NCI-H2029 treated with DMSO at 0.1 percent for 48 hours (cell line): ENCODE results near the gene TXNRD3.
"Not testable (repeated sequence)": the region's sequence is repeated elsewhere in the genome, so short reads cannot be mapped to it uniquely, and the experiment has no call there.

Source experiments
- DNase-seq: peaks from one replicate; lab custom pipeline; 2025; lab: John Stamatoyannopoulos, UW

TXNRD3 gene

DNA sequence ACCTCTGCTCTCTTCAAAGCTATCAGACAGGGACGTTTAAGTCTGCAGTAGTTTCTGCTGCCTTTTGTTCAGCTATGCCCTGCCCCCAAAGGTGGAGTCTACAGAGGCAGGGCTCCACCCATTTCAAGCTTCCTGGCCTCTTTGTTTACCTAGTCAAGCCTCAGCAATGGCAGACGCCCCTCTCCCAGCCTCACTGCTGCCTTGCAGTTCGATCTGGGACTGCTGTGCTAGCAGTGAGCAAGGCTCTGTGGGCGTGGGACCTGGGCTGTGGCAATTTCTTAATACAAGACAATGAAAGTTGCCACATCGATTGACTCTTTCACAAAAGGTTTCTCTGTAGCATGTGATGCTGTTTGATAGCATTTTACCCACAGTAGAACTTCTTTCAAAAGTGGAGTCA is 63.4 kb downstream of the TXNRD3 start:
- not testable (repeated sequence) for DNase-seq

DNA sequence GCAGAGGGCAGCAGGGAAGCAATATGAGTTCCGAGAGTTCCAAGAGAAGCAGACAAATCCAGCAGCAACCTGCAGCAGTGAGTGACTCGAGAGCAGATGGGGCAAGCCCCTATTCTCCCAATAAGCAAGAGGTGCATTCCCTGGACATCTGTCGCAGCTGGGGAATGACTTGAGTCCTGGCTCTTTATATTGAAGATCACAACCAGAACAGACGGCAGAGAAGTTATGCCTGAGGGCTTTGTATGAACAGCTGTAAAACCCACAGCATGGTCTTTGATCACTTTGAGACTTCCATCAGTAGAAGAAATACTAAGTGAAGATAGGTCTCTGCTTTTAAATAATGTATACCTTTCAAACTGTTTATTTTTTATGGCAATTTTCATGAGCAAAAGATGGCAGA is 72.6 kb downstream of the TXNRD3 start:
- no peak for DNase-seq

DNA sequence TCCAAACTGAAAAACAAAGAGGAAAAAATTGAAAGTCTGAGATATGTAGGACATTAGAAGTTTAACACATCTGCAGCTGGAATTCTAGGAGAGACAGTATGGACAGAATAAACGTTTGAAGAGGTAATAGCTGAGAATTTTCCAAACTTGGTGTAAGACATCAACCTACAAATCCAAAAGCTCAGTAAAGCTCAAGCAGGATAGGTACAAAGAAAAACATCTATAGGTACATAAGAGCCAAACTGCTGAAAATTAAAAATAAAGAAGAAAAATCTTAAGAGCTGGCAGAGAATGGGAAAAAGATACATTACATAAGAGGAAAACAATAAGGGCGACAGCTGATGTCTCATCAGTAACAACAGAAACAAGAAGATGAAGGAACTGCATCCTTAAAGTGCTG is 73.4 kb downstream of the TXNRD3 start:
- DNase-seq = no peak

DNA sequence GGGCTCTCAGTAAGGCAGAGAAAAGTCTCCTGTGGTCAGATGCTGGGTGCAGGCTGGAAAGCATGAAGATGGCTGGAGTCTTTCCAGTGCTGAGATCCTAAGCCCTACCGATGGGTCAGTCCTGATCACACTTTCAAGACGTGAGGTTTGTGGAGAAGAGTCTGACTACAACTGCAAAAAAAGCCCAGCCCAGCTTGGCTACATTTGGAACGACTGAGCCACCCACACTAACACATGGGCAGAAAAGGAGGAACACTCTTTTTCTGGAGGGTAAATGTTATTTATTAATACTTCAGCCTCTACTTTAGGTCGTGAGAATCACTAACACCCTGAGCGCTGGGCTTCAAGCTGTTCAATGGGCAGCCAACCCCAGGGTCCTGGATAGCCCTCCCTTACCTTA is 74.2 kb downstream of the TXNRD3 start:
- no peak for DNase-seq

DNA sequence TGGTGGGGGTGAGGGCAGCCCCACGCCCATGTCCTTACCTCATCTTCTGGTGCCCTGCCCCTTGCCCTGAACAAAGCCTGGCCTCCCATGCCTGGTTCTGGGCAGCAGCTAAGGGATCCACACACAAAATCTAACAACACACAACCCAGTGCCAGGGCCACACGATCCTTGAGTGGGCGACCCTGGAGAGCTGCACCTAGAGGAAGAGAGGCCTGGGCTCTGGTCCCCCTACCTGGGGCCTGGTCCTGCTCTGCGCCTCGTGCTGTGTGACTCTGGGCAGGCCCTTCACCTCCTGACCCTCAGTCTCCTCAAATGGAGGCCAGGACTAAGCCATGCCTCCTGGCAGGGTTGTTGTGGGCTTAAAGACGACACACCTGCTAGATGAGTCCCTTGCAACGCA is 76.2 kb downstream of the TXNRD3 start:
- DNase-seq = no peak

DNA sequence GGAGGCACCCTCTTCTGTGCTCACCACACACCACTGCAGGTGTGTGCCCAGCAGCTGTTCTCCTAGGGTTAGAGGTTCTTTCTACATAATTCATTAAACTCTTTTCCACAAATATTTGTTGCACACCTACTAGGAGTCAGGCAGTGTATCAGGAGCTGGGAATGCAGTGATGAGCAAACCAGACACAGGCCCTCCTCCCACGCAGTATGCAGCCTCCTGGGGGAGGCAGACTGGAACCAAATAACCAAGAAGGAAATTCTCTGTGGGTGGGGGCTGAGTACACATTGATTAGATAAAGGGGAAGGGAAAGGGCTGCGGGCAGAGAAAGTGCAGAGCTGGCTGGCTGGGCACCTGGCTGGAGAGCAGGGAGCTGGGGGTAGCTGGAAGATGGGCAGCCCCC is 77.7 kb downstream of the TXNRD3 start:
- DNase-seq = no peak

DNA sequence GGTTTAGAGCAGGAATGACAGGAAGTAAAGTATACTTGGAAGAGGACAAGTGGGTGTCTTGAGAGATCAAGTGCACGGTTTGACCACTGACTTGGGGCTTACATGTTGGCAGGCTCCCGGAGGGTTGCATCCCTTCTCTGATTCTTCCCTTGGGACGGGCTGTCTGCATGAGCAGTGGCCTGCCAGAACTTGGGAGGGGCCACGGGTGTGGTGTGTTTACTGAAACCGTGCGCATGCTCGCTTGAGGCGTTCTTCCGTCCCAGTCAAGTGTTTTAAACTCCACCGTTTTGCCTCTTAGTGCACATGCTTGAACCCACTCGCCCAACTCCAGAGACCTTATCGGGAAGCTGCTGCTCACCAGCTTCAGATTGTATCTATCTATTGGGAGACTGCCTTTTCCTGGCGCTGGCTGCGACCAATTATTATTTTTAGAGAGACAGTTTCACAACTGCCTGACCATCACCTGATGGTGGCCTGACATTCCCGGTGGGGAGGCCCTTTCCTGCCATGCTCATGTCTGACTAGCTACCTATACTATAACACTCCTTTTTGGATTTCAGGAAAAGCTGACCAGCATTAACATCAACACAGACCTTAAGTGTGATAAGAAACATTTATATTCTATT is 81.3 kb downstream of the TXNRD3 start:
- DNase-seq = no peak

DNA sequence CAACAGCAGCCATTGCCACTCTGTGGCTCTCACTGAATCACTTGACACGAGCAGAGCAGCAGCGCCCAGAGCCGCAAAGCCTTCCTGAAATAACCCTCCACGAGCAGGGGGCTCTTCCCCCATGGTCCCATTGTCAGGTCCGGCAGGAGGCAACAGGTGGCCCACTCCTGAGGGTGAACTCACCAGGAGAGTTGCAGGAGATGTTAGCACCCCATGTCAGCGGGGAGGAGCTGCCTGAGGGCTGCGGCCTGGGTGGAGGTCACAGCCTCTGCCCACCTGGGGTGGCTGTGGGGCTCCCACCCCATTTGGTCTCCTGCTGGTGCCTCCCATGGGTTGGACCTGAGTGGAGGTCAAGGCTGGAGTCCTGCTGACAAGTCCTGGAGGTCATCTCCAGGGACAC is 83.8 kb downstream of the TXNRD3 start:
- no peak for DNase-seq

DNA sequence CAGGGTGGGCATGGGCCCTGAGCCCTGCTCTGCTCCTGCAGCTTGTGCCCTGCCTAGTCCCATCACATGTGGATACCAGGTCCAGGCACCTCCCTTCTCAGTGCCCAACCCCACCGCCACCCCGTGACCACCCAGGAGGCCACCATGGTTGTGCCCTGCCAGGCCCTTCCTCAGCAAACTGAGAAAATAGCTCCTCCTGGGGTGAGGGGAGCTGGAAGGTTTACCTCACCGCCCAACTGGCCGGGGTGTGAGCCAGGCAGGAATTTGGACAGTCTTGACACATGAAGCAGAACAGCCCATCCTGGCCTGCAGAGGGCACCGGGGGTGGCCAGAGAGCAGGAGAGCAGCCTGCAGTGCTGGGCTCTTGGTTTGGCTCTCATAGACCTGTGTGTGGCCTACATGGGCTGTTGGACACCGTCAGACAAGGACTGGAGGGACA is 84.8 kb downstream of the TXNRD3 start:
- DNase-seq = no peak

DNA sequence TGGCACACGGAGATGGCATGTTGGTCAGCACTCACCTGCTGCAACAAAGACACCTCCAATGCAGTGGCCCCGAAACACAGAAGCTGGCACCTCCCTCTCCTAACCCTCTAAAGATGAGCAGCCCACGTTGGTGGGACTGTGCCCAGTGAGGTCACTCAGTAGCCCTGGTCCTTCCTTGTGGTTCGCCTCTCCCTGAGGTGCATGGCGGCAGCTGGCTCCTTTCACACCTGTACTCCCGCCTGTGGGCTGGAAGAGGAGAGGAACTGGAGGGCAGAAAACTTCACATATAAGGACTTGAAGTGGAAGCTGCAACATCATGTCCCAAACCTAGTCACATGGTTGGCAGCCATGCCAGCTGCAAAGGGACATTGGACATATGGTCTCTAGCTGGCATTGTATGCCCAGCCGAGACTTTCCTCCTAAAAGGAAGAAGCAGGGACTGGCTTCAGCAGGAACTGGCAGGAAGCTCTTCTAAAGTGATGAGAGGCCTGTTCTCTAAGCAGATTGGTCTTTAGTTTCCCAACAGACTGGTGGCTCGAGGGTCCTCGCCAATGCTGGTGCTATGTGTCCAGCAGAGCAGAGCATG is 85.4 kb downstream of the TXNRD3 start:
- DNase-seq = no peak

DNA sequence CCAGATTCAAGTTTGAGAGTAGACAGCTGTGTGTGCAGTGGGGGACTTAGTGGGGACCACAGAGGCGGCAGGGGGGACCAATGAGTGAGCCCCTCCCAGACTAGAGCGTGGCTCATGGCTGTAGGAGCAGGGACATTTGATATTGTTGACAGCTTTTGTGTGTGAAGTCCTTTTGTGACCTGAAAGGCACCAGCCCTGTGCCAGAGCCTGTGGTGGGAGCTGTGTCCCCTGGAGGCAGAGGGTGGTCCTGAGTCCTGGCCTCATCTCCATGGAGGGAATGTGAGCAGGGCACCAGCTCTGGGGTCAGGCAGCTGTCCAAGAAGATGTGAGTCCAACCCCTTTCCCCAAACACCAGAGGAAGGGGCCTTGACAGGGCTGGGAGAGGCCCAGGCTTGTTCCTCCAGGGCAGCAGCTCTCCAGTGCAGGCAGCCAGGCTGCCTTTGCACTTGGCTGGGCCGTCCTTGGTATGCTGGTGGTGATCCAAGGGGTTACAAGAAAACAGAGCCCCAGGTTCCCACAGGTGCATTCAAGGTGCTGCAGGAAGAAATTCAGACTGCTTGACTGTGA is 86.1 kb downstream of the TXNRD3 start:
- DNase-seq = no peak

DNA sequence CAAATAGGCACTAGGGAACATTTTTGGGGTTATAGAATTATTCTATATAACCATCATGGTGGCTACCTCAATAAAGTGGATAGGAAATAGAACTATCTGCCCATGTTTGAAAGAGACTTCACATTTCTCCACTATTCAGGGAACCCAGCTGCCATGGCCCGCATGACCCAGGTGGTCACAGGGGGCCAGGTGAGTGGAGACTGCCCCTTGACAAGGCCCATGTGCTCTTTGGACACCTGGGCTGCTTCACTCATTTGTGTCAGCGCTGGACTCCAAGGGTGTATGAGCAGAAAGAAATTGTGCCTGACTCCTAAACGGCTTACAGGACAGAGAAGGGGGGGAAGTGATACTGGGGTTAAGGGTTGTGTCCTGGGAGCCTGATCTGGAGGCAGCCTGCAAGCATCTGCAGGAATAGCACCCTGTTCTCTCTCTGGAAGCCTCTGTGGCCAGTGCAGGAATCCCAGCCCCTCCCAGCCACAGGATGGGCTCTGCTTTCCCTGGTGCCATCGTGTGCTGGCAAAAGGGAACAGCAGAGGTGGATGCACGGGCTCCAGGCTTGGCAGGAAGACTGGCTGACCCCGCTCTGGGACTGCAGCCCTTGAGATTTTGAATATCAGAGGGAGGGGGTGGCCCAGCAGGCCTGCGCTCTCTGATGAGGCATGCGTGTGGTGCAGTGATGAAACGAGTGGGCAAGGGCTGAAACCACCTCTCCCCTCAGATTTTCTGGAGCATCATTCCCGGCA is 87.1 kb downstream of the TXNRD3 start:
- DNase-seq = no peak

DNA sequence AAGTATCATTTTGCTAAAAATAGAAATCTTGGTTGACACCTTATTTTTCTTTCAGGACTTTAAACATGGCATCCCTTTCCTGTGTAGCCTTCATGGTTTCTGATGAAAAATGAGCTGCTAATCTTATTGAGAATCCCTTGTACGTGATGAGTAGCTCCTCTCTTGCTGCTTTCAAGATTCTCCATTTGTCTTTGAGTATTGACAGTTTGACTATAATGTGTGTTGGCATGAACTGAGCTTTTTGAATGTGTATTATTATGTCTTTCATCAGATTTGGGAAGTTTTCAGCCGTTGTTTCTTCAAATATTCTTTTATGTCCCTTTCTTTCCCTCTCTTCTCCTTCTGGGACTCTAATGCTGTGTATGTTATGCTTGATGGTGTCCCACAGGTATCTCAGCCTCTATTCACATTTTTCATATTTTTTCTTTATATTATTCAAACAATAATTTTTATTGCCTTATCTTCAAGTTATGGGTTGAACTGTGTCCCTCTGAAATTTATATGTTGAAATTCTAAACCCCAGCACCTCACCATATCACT is 92.1 kb downstream of the TXNRD3 start:
- DNase-seq = no peak

DNA sequence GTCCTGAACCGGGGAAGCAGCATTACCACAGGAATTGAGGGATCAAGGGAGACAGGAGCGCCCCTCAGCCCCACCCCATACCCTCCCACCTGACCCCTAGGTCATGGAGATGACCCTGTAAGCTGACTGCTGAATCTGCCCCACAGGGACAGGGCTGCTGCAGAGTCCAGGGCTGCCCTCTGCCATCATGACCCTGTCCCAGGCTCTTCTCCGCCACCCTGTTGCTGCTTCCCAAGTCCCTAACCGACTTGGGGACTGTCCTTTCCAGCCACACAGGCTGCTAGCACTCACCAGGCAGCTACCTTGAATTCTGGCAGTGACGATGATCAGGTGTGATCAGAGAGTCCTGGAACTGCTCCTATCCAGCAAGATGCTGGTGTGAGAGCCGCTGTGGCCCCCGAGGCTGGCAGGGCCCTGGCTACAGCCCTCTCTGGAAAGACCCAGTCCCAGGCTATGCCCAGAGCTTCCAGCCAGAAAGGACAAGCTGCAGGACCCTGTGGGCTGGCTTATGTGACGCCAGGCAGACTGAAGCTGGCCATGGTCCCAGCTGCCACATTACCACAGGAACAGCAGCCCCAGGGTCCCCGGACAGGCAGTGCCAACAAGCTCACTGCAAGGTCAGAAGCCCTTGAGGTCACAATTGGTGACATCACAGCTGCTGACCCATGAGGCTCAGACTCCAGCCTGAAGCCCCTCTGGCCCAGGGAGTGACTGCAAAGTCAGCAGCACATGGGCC is 96.4 kb downstream of the TXNRD3 start, which contains the start of gene C3orf22:
TSS of gene C3orf22 (minus strand) at position 597 of the 736 bp plus-strand sequence. CDS start 5,542 bp downstream, outside the sequence.
- DNase-seq = no peak

DNA sequence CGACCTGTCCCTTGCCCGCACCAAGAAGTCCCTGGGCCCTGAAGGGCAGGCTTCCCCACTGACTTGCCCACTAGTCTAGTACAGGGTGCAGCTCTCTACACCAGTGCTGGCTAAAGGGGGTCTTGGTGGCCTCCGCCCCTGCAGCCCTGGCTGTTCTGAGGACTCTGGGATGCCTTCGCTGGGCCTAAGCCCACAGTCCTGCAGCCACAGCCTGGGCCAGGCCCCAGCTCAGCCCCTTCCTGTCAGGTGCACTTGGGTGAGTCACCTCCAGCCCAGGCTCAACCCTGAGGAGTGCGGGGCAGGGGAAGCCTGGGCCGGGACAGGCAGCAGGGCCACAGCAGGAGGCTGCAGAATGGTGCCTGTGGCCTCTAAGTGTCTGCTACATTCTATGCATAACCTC is 97.2 kb downstream of the TXNRD3 start:
- no peak for DNase-seq

DNA sequence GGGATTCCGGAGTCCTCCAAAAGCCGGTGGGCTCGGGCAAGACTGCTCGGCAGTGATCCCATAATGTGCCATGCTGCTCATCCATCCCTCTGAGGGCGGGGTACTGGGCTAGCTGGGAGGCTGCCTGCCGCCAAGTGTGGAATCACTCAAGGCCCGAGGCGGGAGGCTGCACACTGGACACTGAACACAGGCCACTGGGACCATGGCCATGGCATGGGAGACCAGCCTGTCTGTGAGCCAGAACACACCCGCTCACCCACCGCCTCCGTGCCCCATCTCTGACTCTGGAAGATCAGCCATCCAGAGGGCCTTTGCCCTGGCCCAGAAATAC is 97.5 kb downstream of the TXNRD3 start:
- DNase-seq = no peak
